Measurements from ENCODE around the gene GRAMD1C. TPM values are rescaled to one million over a fixed set of nuclear protein-coding genes. Genes with fewer than 3 reads are reported as not detected.
A peak's percentile ranks its signal among the peaks of the same experiment; 100 is the strongest.

GRAMD1C gene
- total and polyA plus RNA-seq, 2 of the 13 experiments (the other 11 are each of a cell fraction or from before 2014, with no cell fraction given), result 0.45 TPM; not detected in 1

GRCh38 chr3:113819866-113820265 is 18.7 kb upstream of the GRAMD1C start:
- ChIA-PET POLR2A (no interaction called here), CTCF (ENCODE audit: low intra/inter-chr PET ratio, low total read pairs) (no interaction called here)
- no peaks in the 10 kb centered on the region for H3K79me2 ChIP-seq (ENCODE audit: insufficient read depth, low read length)
- TF ChIP-seq ZBTB44 (CRISPR knock-in tag; IDR thresholded peaks at IDR 0.05) (no peak), MBNL3 (CRISPR knock-in tag; conservative IDR thresholded peaks at IDR 0.05) (no peak)
- no peaks in the 10 kb centered on the region for H3K9me3 ChIP-seq (ENCODE audit: low read length)
- H3K27me3 ChIP-seq (ENCODE audit: control insufficient read depth in 1 of 2, insufficient read depth in 2 of 2, low read length in 2 of 2), result no peaks in the 10 kb centered on the region
- H3K4me2 ChIP-seq (ENCODE audit: low read depth, low read length), result no peak overlapping the region
- H3K27ac ChIP-seq (ENCODE audit: extremely low read length, insufficient read depth, low read length), result no peak overlapping the region
- FAIRE-seq (no peak), DNase-seq (ENCODE audit: low spot score) (no peak), ATAC-seq (peak; percentile 54)
- no peak overlapping the region for H3K4me3 ChIP-seq (replicated peaks in 1 of 3; ENCODE audit: insufficient read depth in 1 of 3, low read depth in 2 of 3, low read length in 3 of 3)
- in situ Hi-C loops (cut with HindIII; ENCODE audit: extremely low pct_ligation_motif_present, low pct_unique_long_range_greater_than_20kb) (no loop called here), intact Hi-C loops (cut with micrococcal nuclease; ENCODE audit: unreplicated experiment) (no loop called here)
- 52% methylated on average over 2 of the region's 3 CpGs for WGBS (ENCODE audit: low lambda C conversion rate)
- H2AFZ ChIP-seq (ENCODE audit: low read length), result no peak overlapping the region
- H4K20me1 ChIP-seq (ENCODE audit: insufficient read depth, low read length), result no peaks in the 10 kb centered on the region
- H3K4me1 ChIP-seq (ENCODE audit: insufficient read depth, low read length), result no peaks in the 10 kb centered on the region
- no peak overlapping the region for H3K9ac ChIP-seq (ENCODE audit: insufficient read depth, low read depth, low read length)
- BruUV-seq (replicated peaks), result no TSS peak
- no peaks in the 10 kb centered on the region for H3K36me3 ChIP-seq (replicated peaks in 1 of 2; ENCODE audit: control insufficient read depth in 1 of 2, insufficient read depth in 2 of 2, low read length in 2 of 2)

GRCh38 chr3:113825090-113825489 is 13.5 kb upstream of the GRAMD1C start:
- H2AFZ ChIP-seq (ENCODE audit: low read length), result no peak overlapping the region
- H3K9me3 ChIP-seq (ENCODE audit: low read length), result no peaks in the 10 kb centered on the region
- H3K9ac ChIP-seq (ENCODE audit: insufficient read depth, low read depth, low read length), result no peak overlapping the region
- H3K4me1 ChIP-seq (ENCODE audit: insufficient read depth, low read length), result peaks cover 7% of the 10 kb centered on the region
- WGBS (ENCODE audit: low lambda C conversion rate), result 52% methylated on average over 2 of the region's 2 CpGs
- H3K36me3 ChIP-seq (replicated peaks in 1 of 2; ENCODE audit: control insufficient read depth in 1 of 2, insufficient read depth in 2 of 2, low read length in 2 of 2), result no peaks in the 10 kb centered on the region
- in situ Hi-C loops (cut with HindIII; ENCODE audit: extremely low pct_ligation_motif_present, low pct_unique_long_range_greater_than_20kb), result no loop called here
- no peak for FAIRE-seq
- peak; percentile 83 for ATAC-seq
- BruUV-seq (replicated peaks), result no TSS peak
- H3K4me3 ChIP-seq (replicated peaks in 1 of 3; ENCODE audit: insufficient read depth in 1 of 3, low read depth in 2 of 3, low read length in 3 of 3), result no peak overlapping the region
- H3K4me2 ChIP-seq (ENCODE audit: low read depth, low read length), result no peak overlapping the region
- no peaks in the 10 kb centered on the region for H3K27me3 ChIP-seq (ENCODE audit: control insufficient read depth in 1 of 2, insufficient read depth in 2 of 2, low read length in 2 of 2)
- no peak overlapping the region for H3K27ac ChIP-seq (ENCODE audit: extremely low read length, insufficient read depth, low read length)
- DNase-seq (ENCODE audit: low spot score), result no peak
- H4K20me1 ChIP-seq (ENCODE audit: insufficient read depth, low read length), result no peaks in the 10 kb centered on the region
- H3K79me2 ChIP-seq (ENCODE audit: insufficient read depth, low read length), result no peaks in the 10 kb centered on the region
- ChIA-PET CTCF (ENCODE audit: low intra/inter-chr PET ratio, low total read pairs) (no interaction called here), POLR2A (no interaction called here)
- no peak for TF ChIP-seq SAFB2 (CRISPR knock-in tag; IDR thresholded peaks at IDR 0.05; ENCODE audit: borderline replicate concordance, low read depth)
- TF ChIP-seq CTCF (CRISPR knock-in tag; IDR thresholded peaks at IDR 0.05), result 0 out of 2 replicates have a peak, but pooled peaks have one; percentile 4
- intact Hi-C loops (cut with micrococcal nuclease; ENCODE audit: unreplicated experiment), result no loop called here

All from HepG2 (cell line).